Keratinocyte (primary cell): ENCODE results near the gene KRT31.

Source experiments
- EZH2 ChIP-seq: IDR thresholded peaks from one replicate; pipeline ENCODE4 v1.6.1; 2012; ENCODE audit warnings: inconsistent platforms, mild to moderate bottlenecking, low read length, moderate library complexity
- TF ChIP-seq, protein P1 (sequence below), 3 experiments: IDR thresholded peaks in 1 of 3; conservative IDR thresholded peaks in 1 of 3; optimal IDR thresholded peaks in 1 of 3; 2 replicates in 2 of 3; 3 replicates in 1 of 3; pipeline versions ENCODE3 to v1.5.1; 2011; ENCODE audit warnings: low read length in 3 of 3, mild to moderate bottlenecking in 3 of 3, moderate library complexity in 2 of 3, control low read depth in 1 of 3, inconsistent platforms in 1 of 3; ENCODE audit not compliant: insufficient read depth in 2 of 3; ENCODE audit errors: extremely low read depth in 1 of 3

GRCh38 chr17:41360296-41360995 is 37.0 kb downstream of the KRT31 start:
- TF ChIP-seq, protein P1, sequence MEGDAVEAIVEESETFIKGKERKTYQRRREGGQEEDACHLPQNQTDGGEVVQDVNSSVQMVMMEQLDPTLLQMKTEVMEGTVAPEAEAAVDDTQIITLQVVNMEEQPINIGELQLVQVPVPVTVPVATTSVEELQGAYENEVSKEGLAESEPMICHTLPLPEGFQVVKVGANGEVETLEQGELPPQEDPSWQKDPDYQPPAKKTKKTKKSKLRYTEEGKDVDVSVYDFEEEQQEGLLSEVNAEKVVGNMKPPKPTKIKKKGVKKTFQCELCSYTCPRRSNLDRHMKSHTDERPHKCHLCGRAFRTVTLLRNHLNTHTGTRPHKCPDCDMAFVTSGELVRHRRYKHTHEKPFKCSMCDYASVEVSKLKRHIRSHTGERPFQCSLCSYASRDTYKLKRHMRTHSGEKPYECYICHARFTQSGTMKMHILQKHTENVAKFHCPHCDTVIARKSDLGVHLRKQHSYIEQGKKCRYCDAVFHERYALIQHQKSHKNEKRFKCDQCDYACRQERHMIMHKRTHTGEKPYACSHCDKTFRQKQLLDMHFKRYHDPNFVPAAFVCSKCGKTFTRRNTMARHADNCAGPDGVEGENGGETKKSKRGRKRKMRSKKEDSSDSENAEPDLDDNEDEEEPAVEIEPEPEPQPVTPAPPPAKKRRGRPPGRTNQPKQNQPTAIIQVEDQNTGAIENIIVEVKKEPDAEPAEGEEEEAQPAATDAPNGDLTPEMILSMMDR (optimal IDR thresholded peaks at IDR 0.05 in 1 of 3, IDR thresholded peaks at IDR 0.05 in 1 of 3, conservative IDR thresholded peaks at IDR 0.05 in 1 of 3; ENCODE audit: extremely low read depth in 1 of 3, insufficient read depth in 2 of 3, low read length in 3 of 3), result no peak
- no peak for TF ChIP-seq EZH2
